HUDEP-2 (cell line): ENCODE data around the gene TSC22D3.
"Not testable (repeated sequence)": the region's sequence is repeated elsewhere in the genome, so short reads cannot be mapped to it uniquely, and the experiment has no call there.

Source experiments
- DNase-seq, 76 experiments: peaks; one replicate each; lab custom pipeline; 2025; ENCODE audit not compliant: unreplicated experiment in 76 of 76; lab: John Stamatoyannopoulos, UW

Gene TSC22D3

DNA sequence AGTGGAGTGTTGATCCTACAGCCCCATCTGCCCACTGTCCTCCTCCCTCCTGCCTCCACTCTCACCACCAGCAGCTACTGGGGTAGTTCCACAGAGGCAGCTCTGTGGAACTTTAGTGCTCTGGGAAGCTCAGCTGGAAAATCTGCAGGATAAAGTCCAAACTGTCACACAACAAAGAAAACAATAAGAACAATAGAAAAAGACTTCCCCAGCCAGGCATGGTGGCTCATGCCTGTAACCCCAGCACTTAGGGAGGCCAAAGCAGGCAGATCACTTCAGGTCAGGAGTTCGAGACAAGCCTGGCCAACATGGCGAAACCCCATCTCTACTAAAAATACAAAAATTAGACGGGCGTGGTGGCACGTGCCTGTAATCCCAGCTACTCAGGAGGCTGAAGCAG is 106.9 kb downstream of the TSC22D3 start:
- DNase-seq: not testable (repeated sequence)

DNA sequence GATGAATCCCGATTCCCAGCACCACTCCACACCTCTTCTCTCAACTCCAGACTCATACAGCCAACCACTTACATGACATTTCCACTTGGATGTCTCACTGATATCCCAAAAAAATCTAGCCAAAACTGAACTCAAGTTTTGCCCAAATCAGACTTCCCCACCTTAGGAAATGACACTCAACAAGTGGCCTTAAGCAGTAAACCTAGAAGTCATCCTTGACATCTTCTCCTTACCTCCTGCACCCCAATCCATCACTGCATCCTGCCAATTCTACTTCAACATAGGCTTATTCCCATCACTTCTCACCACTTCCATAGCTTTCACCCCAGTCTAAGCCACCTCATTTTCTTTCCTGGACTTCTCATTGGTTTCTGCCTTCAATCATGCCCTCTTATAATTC is 108.2 kb downstream of the TSC22D3 start:
- DNase-seq: no peak

DNA sequence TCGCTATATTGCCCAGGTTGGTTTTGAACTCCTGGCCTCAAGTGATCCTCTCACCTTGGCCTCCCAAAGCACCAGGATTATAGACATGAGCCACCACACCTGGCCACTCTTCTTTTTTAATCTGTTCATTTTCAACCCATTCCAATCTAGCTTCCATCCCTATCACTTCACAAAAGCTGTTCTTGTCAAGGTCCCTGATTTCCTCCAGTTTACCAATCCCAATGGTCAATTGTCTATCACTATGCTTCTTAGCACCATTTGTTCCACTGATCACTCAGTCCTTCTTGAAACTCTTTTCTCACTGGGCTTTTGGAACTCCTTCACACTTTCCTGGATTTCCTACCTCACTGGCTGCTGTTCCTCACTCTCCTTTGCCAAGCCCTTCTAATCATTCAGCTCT is 108.7 kb downstream of the TSC22D3 start:
- no peak for DNase-seq
